Upper lobe of left lung (tissue), 4 donors: ENCODE results near the gene FGF9.

Experiments used
- EP300 ChIP-seq, 4 donors: sonication (generic); formaldehyde crosslinking; IDR thresholded peaks; one replicate each; pipeline ENCODE4 v1.5.1; 2017; ENCODE audit warnings: antibody characterized with exemption in 4 of 4, control low read depth in 2 of 4
- POLR2A ChIP-seq, 4 donors: fragments of 450-650 bp; IDR thresholded peaks; one replicate each; pipeline ENCODE4 v1.5.1; 2016 to 2017; ENCODE audit warnings: antibody characterized with exemption in 4 of 4, mild to moderate bottlenecking in 2 of 4
- POLR2AphosphoS5 ChIP-seq, 2 donors: sonication (generic); formaldehyde crosslinking; IDR thresholded peaks; one replicate each; pipeline ENCODE4 v1.5.1; 2017; ENCODE audit warnings: antibody characterized with exemption in 2 of 2
- TF ChIP-seq, protein P1 (sequence below), 6 experiments: fragments of 450-650 bp in 4 of 6; fragments of 200-600 bp in 2 of 6; sonication (generic) in 2 of 6; IDR thresholded peaks; one replicate each; pipeline ENCODE4 v1.5.1; 2016 to 2019; ENCODE audit warnings: antibody characterized with exemption in 6 of 6

DNA sequence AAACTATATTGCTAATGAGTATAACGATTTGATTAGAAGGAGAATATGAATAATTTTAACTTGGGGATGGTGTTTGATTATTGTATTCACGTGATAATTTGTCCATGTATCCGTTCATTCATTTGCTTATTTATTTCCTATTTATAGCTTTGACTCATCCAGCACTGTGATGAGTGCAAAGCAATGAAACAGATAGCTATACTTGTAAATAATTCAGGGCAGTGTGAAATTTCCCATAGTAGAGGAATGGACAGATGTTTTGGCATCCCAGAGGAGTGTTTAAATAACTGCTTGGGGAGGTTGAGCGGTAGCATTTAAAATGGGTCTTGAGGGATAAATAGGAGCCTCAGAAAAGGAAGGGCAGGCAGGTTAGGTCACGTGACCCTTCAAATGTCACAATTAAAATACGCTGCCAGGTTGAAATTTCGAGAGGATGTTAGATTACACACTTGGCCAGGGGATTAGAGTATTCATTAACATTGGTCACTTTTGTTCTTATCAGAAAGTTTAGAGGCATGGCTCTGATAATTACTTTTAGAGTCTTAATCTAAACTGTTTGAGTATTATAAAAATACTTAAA lies 14.7 kb downstream of the FGF9 start:
- TF ChIP-seq POLR2AphosphoS5 (IDR thresholded peaks at IDR 0.05): no peak
- TF ChIP-seq, protein P1, sequence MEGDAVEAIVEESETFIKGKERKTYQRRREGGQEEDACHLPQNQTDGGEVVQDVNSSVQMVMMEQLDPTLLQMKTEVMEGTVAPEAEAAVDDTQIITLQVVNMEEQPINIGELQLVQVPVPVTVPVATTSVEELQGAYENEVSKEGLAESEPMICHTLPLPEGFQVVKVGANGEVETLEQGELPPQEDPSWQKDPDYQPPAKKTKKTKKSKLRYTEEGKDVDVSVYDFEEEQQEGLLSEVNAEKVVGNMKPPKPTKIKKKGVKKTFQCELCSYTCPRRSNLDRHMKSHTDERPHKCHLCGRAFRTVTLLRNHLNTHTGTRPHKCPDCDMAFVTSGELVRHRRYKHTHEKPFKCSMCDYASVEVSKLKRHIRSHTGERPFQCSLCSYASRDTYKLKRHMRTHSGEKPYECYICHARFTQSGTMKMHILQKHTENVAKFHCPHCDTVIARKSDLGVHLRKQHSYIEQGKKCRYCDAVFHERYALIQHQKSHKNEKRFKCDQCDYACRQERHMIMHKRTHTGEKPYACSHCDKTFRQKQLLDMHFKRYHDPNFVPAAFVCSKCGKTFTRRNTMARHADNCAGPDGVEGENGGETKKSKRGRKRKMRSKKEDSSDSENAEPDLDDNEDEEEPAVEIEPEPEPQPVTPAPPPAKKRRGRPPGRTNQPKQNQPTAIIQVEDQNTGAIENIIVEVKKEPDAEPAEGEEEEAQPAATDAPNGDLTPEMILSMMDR (IDR thresholded peaks at IDR 0.05): no peak
- no peak for TF ChIP-seq POLR2A (IDR thresholded peaks at IDR 0.05)
- no peak for TF ChIP-seq EP300 (IDR thresholded peaks at IDR 0.05)
